Ureter (tissue), 1 donor: ENCODE data around the gene PPARG. TPM values are rescaled to one million over a fixed set of nuclear protein-coding genes. Genes with fewer than 3 reads are reported as not detected.
A peak's percentile ranks its signal among the peaks of the same experiment; 100 is the strongest.

Source experiments
- DNase-seq: peaks from one replicate; pipeline ENCODE4 v3.0.0-alpha.2; 2020; ENCODE audit warnings: low spot score
- total RNA-seq: library from RNA; stranded (reverse); gene quantifications from one replicate; pipeline ENCODE4 v1.2.4, GENCODE V29; 2023
- donor health status: DM: yes; HTN: yes; CAD: no.

Gene PPARG
- total RNA-seq, 1 donor from 2014 or later = 214 TPM

DNA sequence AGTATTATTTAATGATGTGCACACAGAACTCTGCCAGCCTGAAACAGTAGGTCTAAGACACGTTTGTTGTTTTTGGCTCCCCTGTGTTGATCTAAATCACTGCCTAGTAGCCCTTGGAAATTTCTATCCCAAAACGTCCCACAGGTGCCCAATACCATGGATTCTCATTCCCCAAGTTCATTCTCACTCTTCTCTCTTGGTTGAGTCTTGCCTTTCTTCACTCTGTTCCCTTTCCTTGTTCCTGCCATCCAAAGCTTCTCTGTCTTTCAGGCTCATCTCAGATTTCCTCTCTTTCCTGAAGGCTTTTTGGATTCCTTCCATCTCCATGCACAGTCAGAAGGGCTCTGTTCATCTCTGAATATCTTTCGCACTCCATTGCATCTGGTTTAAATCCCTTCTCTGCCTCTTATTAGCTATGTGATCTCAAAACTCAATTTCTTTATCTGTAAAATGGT lies 54.2 kb downstream of the PPARG start:
- no peak for DNase-seq

DNA sequence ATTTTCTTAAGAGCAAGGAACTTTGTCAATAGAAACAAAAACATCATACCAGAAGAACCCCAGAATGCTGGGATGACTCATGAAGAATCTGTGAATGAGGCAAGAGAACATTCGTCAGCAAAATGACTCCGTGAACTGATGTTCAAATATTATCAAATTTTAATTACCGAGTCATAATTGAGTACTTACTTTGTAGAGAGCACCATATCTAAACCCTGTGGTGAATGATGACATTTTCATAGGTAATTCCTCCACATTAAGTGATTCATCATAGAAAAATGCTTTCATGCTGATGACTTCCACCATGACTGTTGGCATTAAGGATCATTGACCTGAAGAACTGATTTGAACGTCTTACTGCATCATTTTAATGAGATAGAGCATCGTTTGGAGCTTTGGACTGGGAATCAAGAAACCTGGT lies 56.3 kb downstream of the PPARG start:
- no peak for DNase-seq

DNA sequence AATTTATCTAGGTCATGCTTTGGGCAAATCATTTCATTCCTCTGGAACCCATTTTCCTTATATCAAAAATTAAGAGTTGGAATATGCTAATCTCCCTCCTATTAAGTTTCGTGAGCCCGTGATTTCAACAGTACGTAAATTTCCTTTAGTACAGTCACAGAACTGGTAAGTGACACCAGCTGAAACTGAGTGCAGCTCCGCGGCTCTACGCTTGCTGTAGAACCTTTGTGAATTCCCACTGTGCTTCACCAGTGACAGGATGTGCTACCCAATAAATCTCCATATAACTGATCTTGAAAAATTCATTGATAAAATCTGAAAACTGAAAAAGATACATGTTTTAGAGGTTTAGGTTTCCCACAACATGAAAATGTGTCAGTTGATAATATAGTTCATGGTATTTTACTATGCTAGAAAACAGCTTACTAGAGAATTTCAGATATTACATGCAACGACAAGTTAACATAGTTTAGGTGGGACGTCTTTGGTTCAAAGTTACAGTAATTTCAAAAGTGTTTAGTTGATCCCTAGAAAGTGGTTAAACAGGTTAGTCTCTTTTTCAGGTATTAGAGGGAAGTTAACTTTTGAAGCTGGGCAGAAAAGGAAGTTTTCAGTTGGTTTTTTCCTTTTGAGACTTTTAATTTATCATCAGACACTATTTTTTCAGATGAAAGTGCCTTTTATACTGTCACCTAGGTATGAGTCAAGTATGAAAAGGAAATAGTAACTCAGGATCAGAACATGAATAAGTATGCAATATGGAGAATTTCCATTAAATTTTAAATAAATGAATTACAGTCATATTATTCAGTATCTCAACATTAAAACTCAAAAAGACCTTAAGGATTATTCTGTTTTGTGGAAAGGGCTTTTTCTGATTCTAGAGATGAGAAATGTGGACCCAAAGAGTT lies 57.0 kb downstream of the PPARG start:
- DNase-seq = no peak

DNA sequence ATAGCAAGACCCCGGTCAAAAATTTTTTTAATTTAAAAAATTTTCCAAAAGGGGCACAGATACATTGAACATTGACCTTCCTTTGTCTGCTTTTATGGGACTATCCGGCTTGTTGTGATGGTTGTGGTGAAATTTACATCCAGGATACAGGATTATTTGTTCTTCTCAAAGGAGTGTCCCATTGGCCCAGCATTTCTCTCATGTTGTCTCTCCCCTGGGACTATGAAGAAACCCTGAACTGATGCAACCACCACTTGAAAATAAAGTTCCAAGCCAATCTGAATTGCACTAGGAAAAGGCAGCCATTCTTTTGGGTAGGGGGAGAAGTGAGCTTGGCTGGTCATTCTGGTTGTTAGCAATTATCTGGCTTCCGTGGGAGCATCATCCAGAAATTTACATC lies 58.4 kb downstream of the PPARG start:
- DNase-seq = no peak

DNA sequence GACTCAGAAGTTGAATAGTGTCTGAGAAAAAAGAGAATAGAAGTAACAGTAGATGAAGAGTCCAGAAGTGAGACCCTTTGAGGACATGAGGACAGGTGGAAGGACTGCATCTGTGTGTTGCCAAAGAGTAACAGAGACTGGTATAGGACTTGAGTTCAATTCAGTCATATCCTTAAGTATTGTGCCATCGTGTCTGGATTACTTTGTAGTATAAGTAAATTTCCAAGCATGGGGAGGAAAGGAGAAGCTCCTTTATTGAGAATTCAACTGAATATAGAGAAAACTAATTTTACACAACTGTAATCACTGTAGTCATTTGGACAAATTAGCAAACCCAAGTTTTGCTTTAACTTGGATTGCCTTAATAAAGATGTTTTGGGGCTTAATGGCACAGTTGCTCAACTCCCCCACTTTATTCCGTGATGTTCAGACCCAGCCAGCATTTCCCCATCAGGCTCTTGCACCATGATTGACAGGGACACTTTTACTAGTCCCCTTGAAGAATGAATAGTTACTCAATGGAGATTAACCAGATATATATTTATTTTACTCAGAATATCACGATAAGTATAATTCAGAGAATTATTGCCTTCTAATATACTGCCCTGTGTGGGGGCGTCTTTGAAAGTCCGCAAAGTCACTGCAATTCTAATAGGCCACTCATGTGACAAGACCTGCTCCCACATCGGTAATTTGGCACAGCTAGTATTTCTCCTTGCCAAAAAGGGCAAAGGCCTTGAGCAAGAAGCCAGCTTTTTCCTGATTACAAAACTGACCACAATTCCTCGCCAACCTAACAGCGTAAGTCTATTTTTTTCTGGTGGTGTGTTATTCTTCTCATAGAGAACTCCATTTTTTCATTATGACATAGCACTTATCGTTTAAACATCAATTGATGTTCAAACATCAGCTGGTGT lies 61.3 kb downstream of the PPARG start:
- peak; percentile 54 for DNase-seq

DNA sequence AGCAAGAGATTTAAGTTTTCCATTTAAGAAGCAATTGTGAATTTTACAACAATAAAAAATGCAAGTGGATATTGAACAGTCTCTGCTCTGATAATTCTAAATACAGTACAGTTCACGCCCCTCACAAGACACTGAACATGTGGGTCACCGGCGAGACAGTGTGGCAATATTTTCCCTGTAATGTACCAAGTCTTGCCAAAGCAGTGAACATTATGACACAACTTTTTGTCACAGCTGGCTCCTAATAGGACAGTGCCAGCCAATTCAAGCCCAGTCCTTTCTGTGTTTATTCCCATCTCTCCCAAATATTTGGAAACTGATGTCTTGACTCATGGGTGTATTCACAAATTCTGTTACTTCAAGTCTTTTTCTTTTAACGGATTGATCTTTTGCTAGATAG lies 62.3 kb downstream of the PPARG start:
- no peak for DNase-seq

DNA sequence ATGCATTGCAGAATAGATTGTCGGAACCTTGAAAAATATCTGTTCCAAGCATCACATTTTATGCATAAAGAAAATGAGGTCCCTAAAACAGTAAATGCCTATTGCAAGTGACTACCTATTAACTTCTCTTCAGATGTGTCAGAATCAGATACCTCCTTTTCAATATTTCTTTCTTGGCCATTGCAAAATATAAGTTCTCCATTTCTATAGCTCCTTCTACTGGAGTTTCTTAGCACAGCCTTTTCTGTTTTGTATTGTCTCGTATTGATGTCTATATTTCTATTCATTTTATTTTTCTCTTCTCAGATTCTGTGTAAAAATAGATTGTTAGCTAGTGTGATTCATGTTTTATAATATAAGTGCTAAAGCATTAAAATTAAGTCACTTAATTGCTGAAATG lies 63.4 kb downstream of the PPARG start:
- DNase-seq = no peak

DNA sequence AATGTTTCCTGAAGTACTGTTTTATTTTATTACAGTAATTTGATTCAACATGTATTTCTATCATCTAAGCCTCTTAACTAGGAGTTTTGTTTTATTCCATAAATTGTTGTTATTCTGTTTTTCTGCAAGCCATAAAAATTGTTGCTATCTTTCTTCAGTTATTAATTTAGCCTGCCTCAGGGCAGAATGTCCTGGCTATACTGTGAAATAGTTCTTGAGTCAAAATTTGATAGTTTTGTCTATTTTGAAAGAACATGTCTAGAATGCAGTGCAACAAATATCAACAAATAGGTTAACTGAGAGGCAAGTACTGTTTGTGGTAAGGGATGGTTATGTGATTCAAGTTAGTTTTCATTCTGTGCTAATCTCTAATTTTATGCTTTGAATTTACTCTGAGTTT lies 63.9 kb downstream of the PPARG start:
- no peak for DNase-seq

DNA sequence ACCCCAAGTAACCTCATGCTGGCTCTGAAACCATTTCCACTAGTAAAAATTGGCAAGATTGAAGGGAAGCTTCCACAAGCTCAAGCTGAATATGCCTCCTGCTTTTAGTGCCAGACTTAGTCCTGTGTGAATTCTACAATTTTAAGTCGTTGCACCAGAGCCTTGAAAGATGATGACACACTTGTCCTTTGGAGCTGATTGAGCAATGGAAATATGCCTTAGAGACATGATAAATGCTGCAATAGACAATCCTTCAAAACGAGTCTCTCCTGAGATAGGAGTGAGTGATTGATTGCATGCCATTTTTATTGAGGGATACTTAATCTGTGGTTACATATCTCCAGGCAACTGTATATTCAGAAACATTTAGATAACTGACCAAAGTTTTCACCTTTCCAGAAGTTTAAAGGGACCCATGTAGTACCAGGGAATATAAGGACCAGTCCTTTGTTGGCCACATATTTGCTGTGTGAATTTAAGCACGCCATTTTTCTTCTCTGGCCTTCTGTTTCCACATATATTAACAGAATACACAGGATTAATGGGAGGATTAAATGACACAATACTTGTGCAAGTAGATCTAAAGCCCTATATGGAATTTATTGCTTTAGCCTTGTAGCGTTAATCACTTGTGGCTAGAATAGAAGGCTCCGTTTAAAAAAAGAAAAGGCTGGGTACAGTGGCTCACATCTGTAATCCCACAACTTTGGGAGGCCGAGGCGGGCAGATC lies 65.1 kb downstream of the PPARG start:
- DNase-seq = no peak

DNA sequence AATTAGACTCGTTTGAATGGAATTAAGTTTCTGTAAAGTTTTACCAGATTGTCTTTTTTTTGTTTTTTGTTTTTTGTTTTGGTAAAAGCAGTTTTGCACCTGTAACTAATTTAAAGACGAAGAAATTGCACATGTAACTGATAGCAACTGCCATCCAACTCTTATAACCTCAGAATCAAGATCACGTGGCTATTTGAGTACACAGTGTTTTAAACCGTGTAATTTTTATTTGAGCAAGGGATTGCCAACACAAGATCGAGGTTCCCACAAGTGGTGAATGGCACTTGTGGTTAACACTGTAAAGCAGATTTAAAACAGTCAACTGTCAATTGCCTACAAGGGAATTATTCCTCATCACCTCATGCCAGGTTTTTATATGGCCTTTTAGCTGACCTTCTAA lies 67.3 kb downstream of the PPARG start:
- no peak for DNase-seq

DNA sequence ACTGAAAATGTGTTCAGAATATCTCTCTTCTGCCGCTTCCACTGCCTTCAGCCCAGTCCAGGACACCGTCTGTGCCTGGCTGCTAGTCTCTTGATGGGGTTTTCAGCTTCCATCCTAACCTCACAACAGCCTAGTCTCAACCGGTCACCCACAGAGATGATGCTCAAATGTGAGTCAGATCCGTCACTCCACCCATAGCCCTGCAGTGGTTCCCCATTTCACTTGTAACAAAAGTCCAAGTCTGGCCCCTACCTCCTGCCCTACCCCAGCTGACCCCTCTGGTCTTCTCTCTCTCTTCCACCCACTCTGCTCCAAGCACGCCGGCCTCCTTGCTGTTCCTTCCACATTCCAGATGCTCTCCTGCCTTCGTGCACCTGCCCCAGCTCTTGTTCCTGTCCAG lies 68.1 kb downstream of the PPARG start:
- no peak for DNase-seq

DNA sequence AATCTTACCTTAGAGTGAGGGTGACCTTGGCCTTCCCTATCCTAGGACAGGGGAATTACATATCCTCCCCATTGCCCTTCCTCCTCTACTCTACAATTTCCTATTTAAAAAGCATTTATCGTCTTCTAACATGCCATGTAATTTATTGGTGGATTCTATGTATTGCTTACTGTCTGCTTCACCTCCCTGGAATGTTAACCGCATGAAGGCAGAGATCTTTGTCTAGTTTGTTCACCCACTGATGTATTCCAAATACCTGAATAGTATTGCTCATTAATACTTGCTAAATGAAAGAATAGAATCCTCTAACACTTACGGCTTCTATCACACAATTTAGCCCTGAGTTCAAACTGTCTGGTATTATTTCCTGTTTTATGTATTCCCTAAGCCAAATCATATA lies 68.6 kb downstream of the PPARG start:
- DNase-seq = no peak

DNA sequence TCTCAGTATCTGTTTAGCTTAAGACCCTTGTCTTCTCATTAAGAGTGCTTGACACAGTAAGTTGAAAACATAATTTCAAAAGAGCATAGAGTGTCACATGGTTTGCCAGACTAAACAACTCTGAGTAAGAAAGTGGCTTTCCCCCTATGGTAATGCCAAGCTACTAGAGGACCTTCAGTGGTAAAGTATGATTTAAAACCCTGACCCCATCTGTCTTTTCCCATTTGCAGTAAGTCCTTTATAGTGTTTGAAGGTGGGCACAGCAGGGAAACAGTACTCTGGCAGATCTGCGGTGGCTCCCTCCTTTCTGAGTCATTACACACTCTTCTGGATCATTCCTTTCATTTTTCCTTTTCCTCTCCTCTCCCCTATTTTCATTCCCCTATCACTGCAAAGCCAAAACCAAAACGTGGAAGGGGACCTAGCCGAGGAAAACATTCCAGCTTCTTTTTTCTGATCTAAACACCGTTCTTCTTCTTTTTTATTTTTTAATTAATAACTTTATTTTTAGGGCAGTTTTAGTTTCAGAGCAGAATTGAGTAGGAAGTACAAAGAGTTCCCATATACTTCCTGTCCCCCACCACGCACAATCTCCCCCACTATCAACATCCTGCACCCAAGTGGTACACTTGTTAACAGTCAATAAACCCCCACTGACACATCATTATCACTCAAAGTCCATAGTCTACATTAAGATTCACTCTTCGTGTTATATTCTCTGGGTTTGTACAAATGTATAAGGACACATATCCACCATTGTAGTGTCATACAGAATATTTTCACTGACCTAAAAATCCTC lies 74.7 kb downstream of the PPARG start:
- no peak for DNase-seq

DNA sequence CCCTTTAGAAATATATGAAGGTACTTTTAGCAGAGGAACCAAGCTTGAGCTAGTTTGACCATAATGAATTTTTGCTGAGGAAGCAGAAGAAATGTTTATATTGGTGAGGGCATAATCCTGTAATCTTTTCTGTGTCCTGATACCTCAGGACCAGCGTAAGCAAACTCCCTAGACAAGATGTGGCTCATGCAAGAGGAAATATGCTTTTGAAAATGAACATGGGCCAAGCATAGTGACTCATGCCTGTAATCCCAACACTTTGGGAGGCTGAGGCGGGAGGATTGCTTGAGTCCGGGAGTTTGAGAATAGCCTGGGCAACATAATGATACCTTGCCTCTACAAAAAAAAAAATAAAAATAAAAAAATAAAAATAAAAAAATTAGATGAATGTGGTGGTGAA lies 78.5 kb downstream of the PPARG start:
- no peak for DNase-seq

DNA sequence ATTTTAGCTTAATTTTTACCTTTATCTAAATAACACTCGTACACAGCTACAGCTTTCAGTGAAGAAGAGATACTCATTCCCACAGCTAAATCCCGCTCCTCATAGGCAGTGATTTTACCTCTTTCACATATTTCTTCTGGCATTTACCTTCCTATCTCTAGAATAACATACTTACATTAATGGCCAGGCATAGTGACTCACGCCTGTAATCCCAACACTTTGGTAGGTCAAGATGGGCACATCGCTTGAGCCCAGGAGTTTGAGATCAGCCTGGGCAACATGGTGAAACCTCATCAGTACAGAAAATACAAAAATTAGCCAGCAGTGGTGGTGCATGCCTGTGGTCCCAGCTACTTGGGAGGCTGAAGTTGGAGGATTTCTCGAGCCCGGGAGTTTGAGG lies 80.2 kb downstream of the PPARG start:
- DNase-seq = no peak

DNA sequence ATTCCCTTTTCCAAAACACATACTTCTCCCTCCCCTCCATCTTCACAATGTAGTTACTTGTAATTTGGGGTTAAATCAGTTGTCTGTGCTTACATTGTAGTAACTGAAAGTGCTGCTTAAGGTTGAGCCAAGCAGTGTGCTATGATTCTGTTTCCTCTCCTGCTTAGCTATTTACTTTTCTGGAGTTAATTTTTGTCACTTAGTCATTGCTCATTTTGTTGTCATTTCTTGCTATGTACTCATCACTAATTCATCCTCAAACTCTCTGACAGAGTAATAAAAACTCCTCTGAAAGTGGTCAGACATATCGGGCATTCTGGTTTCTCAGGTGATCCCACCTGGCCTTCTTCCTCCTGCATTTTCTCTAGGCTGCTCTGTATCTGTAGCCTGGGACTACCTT lies 80.7 kb downstream of the PPARG start:
- DNase-seq = no peak

DNA sequence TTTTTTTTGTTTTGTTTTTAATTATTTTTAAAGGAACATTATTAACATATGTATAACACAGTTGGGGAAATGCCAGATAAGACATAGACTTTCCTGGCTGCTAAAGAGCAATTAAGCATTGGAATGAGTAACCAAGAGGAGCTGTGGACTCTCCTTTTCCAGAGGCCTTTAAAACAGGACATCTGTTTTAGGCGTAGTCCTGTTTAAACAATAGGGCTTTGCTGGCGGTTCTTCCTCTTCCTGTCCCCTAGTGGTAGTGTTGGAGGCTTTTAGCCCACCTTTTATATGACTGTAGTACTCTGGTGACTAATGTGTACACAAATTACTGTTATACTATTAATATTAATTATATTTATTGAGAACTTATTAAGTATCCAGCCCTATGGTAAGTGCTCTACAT lies 81.9 kb downstream of the PPARG start:
- DNase-seq = no peak

DNA sequence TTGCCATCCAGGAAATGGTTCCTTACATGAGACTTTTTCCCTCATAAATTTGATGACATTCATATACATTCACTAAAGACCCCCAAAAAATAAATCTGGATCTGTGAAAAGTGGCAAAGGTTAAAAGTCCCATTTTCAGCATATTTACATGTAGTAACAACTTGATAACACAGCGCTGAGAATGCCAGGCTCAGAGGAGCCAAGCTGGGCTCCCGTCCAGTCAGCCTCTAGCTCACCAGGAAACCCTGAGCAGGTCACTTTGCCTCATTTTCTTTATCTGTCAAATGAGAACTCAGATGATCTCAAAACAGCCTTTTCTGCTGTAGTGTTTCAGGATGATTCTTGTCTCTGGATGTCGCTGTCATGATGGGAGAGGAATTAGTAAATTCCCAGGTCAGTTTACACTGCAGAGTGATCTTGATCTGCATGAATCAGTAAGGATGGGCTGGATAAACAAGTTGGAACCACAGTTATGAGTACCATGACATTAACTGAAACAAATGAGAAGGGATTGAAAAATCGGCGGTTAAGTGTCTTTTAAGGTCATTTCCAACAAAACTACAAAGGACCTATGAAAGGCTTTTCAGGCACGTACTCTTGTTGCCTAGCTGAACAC lies 82.8 kb downstream of the PPARG start:
- DNase-seq = no peak

DNA sequence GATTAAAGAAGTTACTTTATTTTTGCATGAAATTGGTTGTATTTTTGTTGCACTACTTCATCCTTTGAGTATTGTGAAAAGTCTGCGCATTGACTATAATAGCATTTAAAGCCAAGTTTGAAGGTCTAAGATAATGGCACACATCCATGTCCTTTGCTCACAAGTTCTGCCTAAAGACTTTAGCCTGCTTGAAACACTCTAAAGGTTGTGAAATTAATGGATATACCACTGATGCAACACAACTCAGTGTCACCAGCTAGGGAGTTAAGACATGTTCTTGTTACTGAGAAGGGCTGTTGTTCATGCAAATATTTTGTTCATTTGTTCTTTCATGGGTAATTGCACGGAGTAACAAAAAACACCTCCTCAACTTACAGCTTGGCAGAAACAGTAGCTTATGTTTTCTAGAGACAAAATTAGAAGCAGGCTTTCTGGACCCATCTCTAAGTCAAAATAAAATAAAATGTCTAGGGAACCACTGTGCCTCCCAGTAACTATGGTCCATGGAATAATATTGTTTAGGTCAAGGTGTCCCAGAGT lies 83.9 kb downstream of the PPARG start:
- DNase-seq = no peak

DNA sequence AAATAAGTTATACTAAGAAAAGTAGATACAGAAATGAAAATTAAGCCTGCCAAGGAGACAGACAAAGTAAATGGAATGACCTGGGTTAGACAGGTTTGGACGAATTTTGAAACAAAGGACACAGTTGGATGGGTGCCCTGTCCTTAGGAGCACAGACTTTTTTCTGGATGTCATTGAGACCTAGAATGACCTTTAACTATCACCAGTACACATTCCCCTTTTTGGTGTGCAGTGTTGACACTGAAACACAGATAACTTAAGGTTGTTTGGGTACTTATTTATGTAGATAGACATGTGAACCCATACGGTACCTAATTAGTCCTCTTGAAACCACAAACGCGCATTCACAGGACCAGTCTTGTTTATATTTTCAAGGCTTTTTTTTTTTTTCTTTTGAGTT lies 86.7 kb downstream of the PPARG start:
- no peak for DNase-seq
